ENCODE measurements around the gene NEUROG1. TPM values are rescaled to one million over a fixed set of nuclear protein-coding genes. Genes with fewer than 3 reads are reported as not detected.

The NEUROG1 gene
- total RNA-seq, 4 donors from 2014 or later: not detected

- DNase-seq (ENCODE audit: low spot score in 2 of 2): no peak
- H3K36me3 ChIP-seq: no peaks in the 10 kb centered on the region
- TF ChIP-seq POLR2A (IDR thresholded peaks at IDR 0.05) (no peak), CTCF (IDR thresholded peaks at IDR 0.05) (no peak), EP300 (IDR thresholded peaks at IDR 0.05) (no peak)
- H3K4me3 ChIP-seq: no peak overlapping the region
- H3K27me3 ChIP-seq: peaks cover 0 to 34% of the 10 kb centered on the region in 2 donors
- 82 to 84% methylated on average over 5 of the region's 5 CpGs for WGBS, 2 donors
- peak overlapping the region in 2 of 4 donors; percentile 57 to 80 for H3K27ac ChIP-seq
- no peaks in the 10 kb centered on the region for H3K9me3 ChIP-seq
- H3K4me1 ChIP-seq: peaks cover 0 to 28% (median 15%) of the 10 kb centered on the region in 4 donors
Observed at GRCh38 chr5:135494196-135494595, 41.6 kb downstream of the NEUROG1 start.

DNA sequence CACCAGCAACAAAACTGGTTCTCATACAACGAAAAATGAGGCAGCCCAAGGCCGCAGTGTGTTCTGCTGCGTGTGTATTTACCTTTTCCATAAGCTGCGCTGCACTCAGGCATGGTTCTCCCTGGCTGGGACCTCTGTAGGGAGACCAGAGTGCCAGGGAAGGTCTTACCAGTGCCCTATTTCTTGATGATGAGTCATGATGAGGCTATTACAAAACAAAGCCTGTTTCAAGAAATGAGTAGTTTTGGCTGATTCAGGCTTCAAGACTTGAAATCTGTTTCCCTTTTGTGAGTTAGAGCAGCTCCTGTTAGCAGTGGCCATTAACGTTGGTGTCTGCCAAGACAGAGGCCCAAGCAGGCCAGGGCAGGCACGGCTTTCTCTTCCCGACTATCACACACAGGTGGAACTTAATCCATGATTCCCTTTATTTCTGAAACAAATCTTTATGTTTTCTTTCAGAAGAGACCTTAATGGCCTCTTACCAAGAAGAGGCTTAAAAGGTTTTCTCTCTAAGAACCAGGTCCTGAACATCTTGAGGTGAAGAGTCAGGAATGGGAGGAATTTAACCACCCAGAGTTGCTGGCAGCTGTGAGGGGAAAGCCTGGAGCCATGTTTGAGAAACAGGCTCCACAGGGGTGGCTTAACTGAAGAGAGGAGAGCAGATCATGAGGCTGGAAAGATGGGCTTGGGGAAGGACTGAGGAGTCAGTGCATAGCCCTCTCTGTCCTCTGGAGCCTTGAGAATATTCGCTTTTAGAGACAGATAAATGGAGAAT, 42.2 kb downstream of the NEUROG1 start:
- no peaks in the 10 kb centered on the region for H3K36me3 ChIP-seq
- H3K27me3 ChIP-seq: peaks cover 0 to 40% of the 10 kb centered on the region in 2 donors
- H3K27ac ChIP-seq: peak overlapping the region in 2 of 4 donors; percentile 57 to 80
- H3K9me3 ChIP-seq: no peaks in the 10 kb centered on the region
- no peak overlapping the region for H3K4me3 ChIP-seq
- peaks cover 0 to 34% (median 20%) of the 10 kb centered on the region in 4 donors for H3K4me1 ChIP-seq
- DNase-seq (ENCODE audit: low spot score in 2 of 2): peak in 1 of 2 donors; percentile 19
- WGBS, 2 donors: 58 to 68% methylated on average over 8 of the region's 8 CpGs
- TF ChIP-seq CTCF (IDR thresholded peaks at IDR 0.05): no peak
- peak in 1 of 2 donors; percentile 19 for TF ChIP-seq EP300 (IDR thresholded peaks at IDR 0.05)
- no peak for TF ChIP-seq POLR2A (IDR thresholded peaks at IDR 0.05)

- 56 to 64% methylated on average over 3 of the region's 3 CpGs for WGBS, 2 donors
- peaks cover 0 to 53% of the 10 kb centered on the region in 2 donors for H3K27me3 ChIP-seq
- no peak for DNase-seq (ENCODE audit: low spot score in 2 of 2)
Observed at GRCh38 chr5:135492319-135492626, 43.5 kb downstream of the NEUROG1 start.

GRCh38 chr5:135491552-135492318, 44.0 kb downstream of the NEUROG1 start:
- DNase-seq (ENCODE audit: low spot score in 2 of 2): no peak
- no peak for TF ChIP-seq CTCF (IDR thresholded peaks at IDR 0.05)
- TF ChIP-seq POLR2A (IDR thresholded peaks at IDR 0.05): no peak
- TF ChIP-seq EP300 (IDR thresholded peaks at IDR 0.05): no peak
- 22 to 43% methylated on average over 17 to 40 of the region's 40 CpGs for WGBS, 2 donors
- H3K4me1 ChIP-seq: peaks cover 0 to 43% (median 21%) of the 10 kb centered on the region in 4 donors
- H3K27me3 ChIP-seq: peaks cover 0 to 58% of the 10 kb centered on the region in 2 donors
- H3K36me3 ChIP-seq: no peaks in the 10 kb centered on the region
- no peaks in the 10 kb centered on the region for H3K9me3 ChIP-seq
- no peak overlapping the region for H3K4me3 ChIP-seq
- H3K27ac ChIP-seq: no peak overlapping the region

More at GRCh38 chr5:135492319-135492626, 43.5 kb downstream of the NEUROG1 start:
- H3K27ac ChIP-seq: no peak overlapping the region
- no peaks in the 10 kb centered on the region for H3K9me3 ChIP-seq
- H3K36me3 ChIP-seq: no peaks in the 10 kb centered on the region
- H3K4me1 ChIP-seq: peaks cover 0 to 43% (median 21%) of the 10 kb centered on the region in 4 donors
- TF ChIP-seq POLR2A (IDR thresholded peaks at IDR 0.05): no peak
- TF ChIP-seq EP300 (IDR thresholded peaks at IDR 0.05): no peak
- no peak for TF ChIP-seq CTCF (IDR thresholded peaks at IDR 0.05)
- H3K4me3 ChIP-seq: no peak overlapping the region

Measured in tibial nerve (tissue), 4 donors.